Endothelial cell of umbilical vein (primary cell): ENCODE results near the gene ATXN7L1. TPM values are rescaled to one million over a fixed set of nuclear protein-coding genes. Genes with fewer than 3 reads are reported as not detected.

Source experiments
- BruUV-seq: library from RNA; stranded (reverse); fragments of 400-500 nt; replicated peaks from 2 replicates; lab custom pipeline; 2021; lab: Mats Ljungman, UMichigan
- CTCF ChIA-PET: fragments of 300-600, 350-600 bp; sonication (Branson Sonifier 250); formaldehyde crosslinking; loops from one replicate; lab custom pipeline; 2021; ENCODE audit warnings: antibody characterized with exemption, inconsistent platforms; lab: Charles Lee
- POLR2A ChIA-PET: fragments of 300-600, 350-600 bp; sonication (Branson Sonifier 250); formaldehyde crosslinking; loops from one replicate; lab custom pipeline; 2021; ENCODE audit warnings: antibody characterized with exemption, inconsistent platforms; lab: Charles Lee
- DNase-seq: peaks from one replicate; pipeline ENCODE4 v3.0.0-alpha.2; 2011; ENCODE audit warnings: low read depth, low spot score
- FAIRE-seq: peaks from 2 replicates; lab custom pipeline; 2011; peaks lifted over from hg19 to GRCh38; lab: Jason Lieb, UNC
- H2AFZ ChIP-seq: 2 replicates; pipeline ENCODE4 v1.6.0; 2012; ENCODE audit warnings: low read depth, low read length, control low read depth, inconsistent platforms
- H3K27ac ChIP-seq: 2 replicates; pipeline ENCODE4 v1.5.1; 2011; ENCODE audit warnings: low read depth, mild to moderate bottlenecking, control low read depth, low read length, moderate library complexity; ENCODE audit not compliant: insufficient read depth
- H3K27me3 ChIP-seq, 2 experiments: 2 replicates each; pipeline versions ENCODE4 v1.6.0 to v1.6.1; 2011; ENCODE audit warnings: low read length in 2 of 2, mixed read lengths in 1 of 2; ENCODE audit not compliant: control insufficient read depth in 2 of 2, insufficient read depth in 2 of 2
- H3K36me3 ChIP-seq, 2 experiments: 2 replicates in 1 of 2; 3 replicates in 1 of 2; pipeline ENCODE4 v1.5.1; 2011; ENCODE audit warnings: low read length in 2 of 2, mild to moderate bottlenecking in 1 of 2, moderate library complexity in 1 of 2; ENCODE audit not compliant: control insufficient read depth in 2 of 2, insufficient read depth in 2 of 2; ENCODE audit errors: extremely low read depth in 1 of 2
- H3K4me1 ChIP-seq: 3 replicates; pipeline ENCODE4 v1.5.1; 2011; ENCODE audit warnings: mild to moderate bottlenecking, low read length; ENCODE audit not compliant: control insufficient read depth, insufficient read depth; ENCODE audit errors: extremely low read depth
- H3K4me2 ChIP-seq: 2 replicates; pipeline ENCODE4 v1.6.1; 2011; ENCODE audit warnings: low read length, control low read depth, mixed read lengths; ENCODE audit not compliant: insufficient read depth
- H3K4me3 ChIP-seq, 3 experiments: fragments of 200-600 bp in 1 of 3; sonication (generic), shearing (Covaris generic) in 1 of 3; replicated peaks in 1 of 3; 2 replicates each; pipeline ENCODE4 v1.5.1; 2011 to 2016; ENCODE audit warnings: control low read depth in 3 of 3, low read length in 3 of 3, mild to moderate bottlenecking in 2 of 3, inconsistent platforms in 1 of 3, low read depth in 1 of 3, moderate library complexity in 1 of 3; ENCODE audit not compliant: insufficient read depth in 1 of 3
- H3K79me2 ChIP-seq: 2 replicates; pipeline ENCODE4 v1.6.0; 2012; ENCODE audit warnings: low read length, inconsistent platforms; ENCODE audit not compliant: control insufficient read depth, insufficient read depth
- H3K9ac ChIP-seq: replicated peaks from 2 replicates; pipeline ENCODE3; 2011; ENCODE audit warnings: low read length, control low read depth; ENCODE audit not compliant: insufficient read depth; ENCODE audit errors: extremely low read depth
- H3K9me1 ChIP-seq: replicated peaks from 3 replicates; pipeline ENCODE4 v1.6.0; 2011; ENCODE audit warnings: mild to moderate bottlenecking, low read length; ENCODE audit not compliant: control insufficient read depth, insufficient read depth; ENCODE audit errors: extremely low read depth
- H3K9me3 ChIP-seq: replicated peaks from 2 replicates; pipeline ENCODE4 v1.5.1; 2012; ENCODE audit warnings: low read length, inconsistent platforms; ENCODE audit not compliant: control insufficient read depth, insufficient read depth
- H4K20me1 ChIP-seq: replicated peaks from 2 replicates; pipeline ENCODE3; 2011; ENCODE audit warnings: mild to moderate bottlenecking, low read length; ENCODE audit not compliant: control insufficient read depth, insufficient read depth; ENCODE audit errors: extremely low read depth
- EZH2 ChIP-seq: IDR thresholded peaks from 2 replicates; pipeline ENCODE4 v1.6.1; 2012; ENCODE audit warnings: borderline replicate concordance, low read depth, mild to moderate bottlenecking, moderate library complexity, low read length, inconsistent platforms; ENCODE audit not compliant: severe bottlenecking
- GATA2 ChIP-seq: IDR thresholded peaks from 2 replicates; pipeline ENCODE4 v1.7.0; 2011; ENCODE audit warnings: low read depth, mild to moderate bottlenecking, moderate library complexity, mixed read lengths, low read length; ENCODE audit not compliant: insufficient read length, insufficient read depth
- JUN ChIP-seq: IDR thresholded peaks from 2 replicates; pipeline ENCODE4 v1.6.1; 2011; ENCODE audit warnings: borderline replicate concordance, low read depth; ENCODE audit not compliant: insufficient read length, insufficient read depth
- MAX ChIP-seq: IDR thresholded peaks from 2 replicates; pipeline ENCODE4 v1.6.1; 2011; ENCODE audit not compliant: insufficient read depth, insufficient read length
- POLR2AphosphoS5 ChIP-seq: IDR thresholded peaks from 2 replicates; pipeline ENCODE4 v1.6.1; 2012; ENCODE audit warnings: low read depth, mild to moderate bottlenecking, control low read depth, low read length, moderate library complexity; ENCODE audit not compliant: insufficient read depth
- dilution Hi-C: fragments of 300-500 bp; cut with MboI; formaldehyde crosslinking; loops from one replicate; pipeline ENCODE4 v1.15.0; 2019; ENCODE audit warnings: low sequenced_read_pairs; ENCODE audit not compliant: extremely low pct_ligation_motif_present
- intact Hi-C: fragments of 100-400 bp; cut with micrococcal nuclease; formaldehyde crosslinking; loops from one replicate; pipeline ENCODE4 v1.10.0; 2022
- polyA plus RNA-seq, 4 experiments: library from polyadenylated mRNA; depleted of rRNA in 3 of 4; stranded (reverse) in 3 of 4; unstranded in 1 of 4; fragments of >200 nt; gene quantifications; 2 replicates each; pipeline versions ENCODE4 v1.2.1 to v1.2.3, GENCODE V29; 2011 to 2012; ENCODE audit warnings: missing spikeins in 1 of 4
- total RNA-seq: library from RNA; stranded (reverse); gene quantifications from 2 replicates; pipeline ENCODE4 v1.2.3, GENCODE V29; 2021

The ATXN7L1 gene
- total and polyA plus RNA-seq, 2 donors (not counting 3 experiments of a cell fraction or from before 2014, with no cell fraction given) = 4.6 to 15.6 TPM

- Histone ChIP-seq H3K9me1 (no peaks in the 10 kb centered on the region), H3K9ac (no peak overlapping the region), H3K9me3 (no peaks in the 10 kb centered on the region), H3K4me1 (no peaks in the 10 kb centered on the region), H4K20me1 (no peaks in the 10 kb centered on the region), H2AFZ (no peak overlapping the region), H3K4me2 (no peak overlapping the region), H3K36me3 (no peaks in the 10 kb centered on the region), H3K4me3 (no peak overlapping the region), H3K79me2 (no peaks in the 10 kb centered on the region), H3K27me3 (no peaks in the 10 kb centered on the region), H3K27ac (no peak overlapping the region)
- BruUV-seq = no TSS peak
- CTCF ChIA-PET = no interaction called here
- POLR2A ChIA-PET = no interaction called here
- TF ChIP-seq EZH2 (no peak), POLR2AphosphoS5 (no peak), JUN (no peak), GATA2 (no peak)
- dilution Hi-C loops (no loop called here), intact Hi-C loops (no loop called here)
- no peak for FAIRE-seq
- DNase-seq = no peak
Measured at GRCh38 chr7:105916603-105917002, 40.2 kb upstream of the ATXN7L1 start.

GRCh38 chr7:105913947-105914346 lies 37.5 kb upstream of the ATXN7L1 start:
- no peaks in the 10 kb centered on the region for H3K27me3 ChIP-seq
- H3K9me1 ChIP-seq = no peaks in the 10 kb centered on the region
- CTCF ChIA-PET = interaction anchor here (1.2 kb wide), 2 partner anchors 9 to 13 kb away, joined by 3 to 4 read pairs; no protein-coding TSS in a partner anchor
- no peak for DNase-seq
- BruUV-seq = no TSS peak
- POLR2A ChIA-PET = no interaction called here
- H4K20me1 ChIP-seq = no peaks in the 10 kb centered on the region
- dilution Hi-C loops = no loop called here
- H3K9ac ChIP-seq = no peak overlapping the region
- H3K4me2 ChIP-seq = no peak overlapping the region
- H3K79me2 ChIP-seq = no peaks in the 10 kb centered on the region
- no peak overlapping the region for H2AFZ ChIP-seq
- intact Hi-C loops = no loop called here
- H3K4me1 ChIP-seq = no peaks in the 10 kb centered on the region
- no peaks in the 10 kb centered on the region for H3K9me3 ChIP-seq
- TF ChIP-seq MAX (no peak), GATA2 (no peak)
- no peak for FAIRE-seq
- no peak overlapping the region for H3K27ac ChIP-seq
- no peaks in the 10 kb centered on the region for H3K36me3 ChIP-seq
- no peak overlapping the region for H3K4me3 ChIP-seq
